H1 (cell line): ENCODE data around the gene ARHGEF28. TPM values are rescaled to one million over a fixed set of nuclear protein-coding genes. Genes with fewer than 3 reads are reported as not detected.

Experiments
- ASH2L ChIP-seq: fragments of 200-600, 300-600 bp; sonication (generic); IDR thresholded peaks from one replicate; pipeline ENCODE4 v1.7.1; 2017; ENCODE audit warnings: low read length
- BACH1 ChIP-seq: IDR thresholded peaks from 2 replicates; pipeline ENCODE4 v1.6.1; 2012; ENCODE audit warnings: low read length, improper control_type of control experiment
- EP300 ChIP-seq, 2 experiments: IDR thresholded peaks; 1 replicate in 1 of 2; 2 replicates in 1 of 2; pipeline ENCODE4 v1.6.1; 2011 to 2012; ENCODE audit warnings: low read depth in 2 of 2, low read length in 2 of 2, mild to moderate bottlenecking in 2 of 2, borderline replicate concordance in 1 of 2, inconsistent platforms in 1 of 2, moderate library complexity in 1 of 2
- HDAC2 ChIP-seq, 2 experiments: fragments of 300-600 bp in 1 of 2; sonication (generic) in 1 of 2; IDR thresholded peaks; 2 replicates each; pipeline ENCODE4 v1.6.1; 2011 to 2012; ENCODE audit warnings: low read depth in 2 of 2, low read length in 2 of 2, mild to moderate bottlenecking in 2 of 2, moderate library complexity in 2 of 2, borderline replicate concordance in 1 of 2, inconsistent platforms in 1 of 2
- JUND ChIP-seq: IDR thresholded peaks from 2 replicates; pipeline ENCODE4 v1.6.1; 2011; ENCODE audit warnings: mild to moderate bottlenecking, improper control_type of control experiment, low read length
- SIN3A ChIP-seq, 2 experiments: IDR thresholded peaks in 1 of 2; conservative IDR thresholded peaks in 1 of 2; 2 replicates each; pipeline ENCODE4 v1.6.1; 2011 to 2012; ENCODE audit warnings: low read length in 2 of 2, improper control_type of control experiment in 1 of 2, low read depth in 1 of 2, mild to moderate bottlenecking in 1 of 2
- polyA plus RNA-seq, 7 experiments: library from polyadenylated mRNA; depleted of rRNA in 3 of 7; stranded (reverse) in 5 of 7; unstranded in 2 of 7; fragments of >200 nt in 5 of 7; fragments of 200-250 nt in 2 of 7; gene quantifications; 1 replicate in 5 of 7; 2 replicates in 1 of 7; 4 replicates in 1 of 7; pipeline versions ENCODE4 v1.2.1 to v1.2.3, GENCODE V29; 2011 to 2013; ENCODE audit warnings: missing spikeins in 2 of 7, mixed read lengths in 2 of 7
- total RNA-seq: library from RNA; stranded (reverse); fragmentation: NEBNext Ultra II Directional; extraction: Animal tissue kit (Norgen Biotek cat#: 25700); gene quantifications from 2 replicates; pipeline ENCODE4 v1.2.1, GENCODE V29; 2021

ARHGEF28 gene
- total and polyA plus RNA-seq, 2 of the 8 experiments (the other 6 are each of a cell fraction or from before 2014, with no cell fraction given) = 0.33 to 1.0 TPM

GRCh38 chr5:73947906-73948640, 322.1 kb downstream of the ARHGEF28 start (continued):
- no peak for TF ChIP-seq JUND
- no peak for TF ChIP-seq EP300 (IDR thresholded peaks at IDR 0.05; ENCODE audit: borderline replicate concordance in 1 of 2, low read depth in 2 of 2, low read length in 2 of 2)
- no peak for TF ChIP-seq SIN3A (conservative IDR thresholded peaks at IDR 0.05 in 1 of 2, IDR thresholded peaks at IDR 0.05 in 1 of 2; ENCODE audit: low read depth in 1 of 2, low read length in 2 of 2)
- TF ChIP-seq HDAC2 (IDR thresholded peaks at IDR 0.05; ENCODE audit: borderline replicate concordance in 1 of 2, low read depth in 2 of 2, low read length in 2 of 2) = no peak
- TF ChIP-seq ASH2L = no peak
- TF ChIP-seq BACH1 = no peak
